ENCODE results near the gene MATN4.

DNA sequence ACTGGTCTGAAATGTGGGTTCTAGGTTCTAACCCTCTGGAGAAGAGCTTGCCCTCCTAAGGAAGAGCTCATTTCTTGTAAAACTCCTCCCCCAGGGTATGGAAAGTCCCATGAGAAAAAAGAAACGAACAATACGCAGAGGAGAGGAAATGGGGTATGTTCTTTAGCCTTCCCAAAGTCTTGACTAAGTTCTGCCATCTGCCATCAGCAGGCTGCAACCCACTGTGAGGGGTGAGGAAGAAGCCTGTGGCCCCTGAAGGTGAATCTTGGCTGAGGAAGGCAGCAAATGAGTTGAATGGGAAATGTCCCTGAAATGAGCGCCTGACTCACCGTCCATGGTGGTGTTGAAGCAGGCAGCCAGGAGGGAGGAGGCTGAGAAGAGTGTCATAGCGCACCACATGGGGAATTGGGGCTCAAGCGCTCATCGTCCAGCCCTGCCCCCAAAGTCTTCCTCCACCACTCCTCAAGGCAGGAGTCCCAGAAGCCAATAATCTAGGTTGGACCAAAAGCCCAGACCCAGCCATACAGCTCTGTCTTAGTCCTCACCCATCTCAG, 10.4 kb upstream of the MATN4 start:
- TF ChIP-seq, protein P1, sequence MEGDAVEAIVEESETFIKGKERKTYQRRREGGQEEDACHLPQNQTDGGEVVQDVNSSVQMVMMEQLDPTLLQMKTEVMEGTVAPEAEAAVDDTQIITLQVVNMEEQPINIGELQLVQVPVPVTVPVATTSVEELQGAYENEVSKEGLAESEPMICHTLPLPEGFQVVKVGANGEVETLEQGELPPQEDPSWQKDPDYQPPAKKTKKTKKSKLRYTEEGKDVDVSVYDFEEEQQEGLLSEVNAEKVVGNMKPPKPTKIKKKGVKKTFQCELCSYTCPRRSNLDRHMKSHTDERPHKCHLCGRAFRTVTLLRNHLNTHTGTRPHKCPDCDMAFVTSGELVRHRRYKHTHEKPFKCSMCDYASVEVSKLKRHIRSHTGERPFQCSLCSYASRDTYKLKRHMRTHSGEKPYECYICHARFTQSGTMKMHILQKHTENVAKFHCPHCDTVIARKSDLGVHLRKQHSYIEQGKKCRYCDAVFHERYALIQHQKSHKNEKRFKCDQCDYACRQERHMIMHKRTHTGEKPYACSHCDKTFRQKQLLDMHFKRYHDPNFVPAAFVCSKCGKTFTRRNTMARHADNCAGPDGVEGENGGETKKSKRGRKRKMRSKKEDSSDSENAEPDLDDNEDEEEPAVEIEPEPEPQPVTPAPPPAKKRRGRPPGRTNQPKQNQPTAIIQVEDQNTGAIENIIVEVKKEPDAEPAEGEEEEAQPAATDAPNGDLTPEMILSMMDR (IDR thresholded peaks at IDR 0.05 in 4 of 5, conservative IDR thresholded peaks at IDR 0.05 in 1 of 5), result no peak
- no peak for TF ChIP-seq POLR2A (IDR thresholded peaks at IDR 0.05)
